Epithelial cell of proximal tubule (primary cell): ENCODE data around the gene NEU1. TPM values are rescaled to one million over a fixed set of nuclear protein-coding genes. Genes with fewer than 3 reads are reported as not detected.

ENCODE experiments used
- DNase-seq: peaks from one replicate; pipeline ENCODE4 v3.0.0-alpha.2; 2011; ENCODE audit warnings: low read depth
- H3K4me3 ChIP-seq: 2 replicates; pipeline ENCODE4 v1.5.1; 2011; ENCODE audit warnings: low read depth, mild to moderate bottlenecking, low read length
- CTCF ChIP-seq: conservative IDR thresholded peaks from 2 replicates; pipeline ENCODE4 v1.5.1; 2012; ENCODE audit warnings: low read depth, mild to moderate bottlenecking, low read length
- total RNA-seq: library from RNA; depleted of rRNA; stranded (reverse); fragments of >200 nt; gene quantifications from 2 replicates; pipeline ENCODE4 v1.2.3, GENCODE V29; 2015

The NEU1 gene
- total RNA-seq, 1 donor from 2014 or later, result 65.2 TPM

GRCh38 chr6:31905041-31905440 lies 42.4 kb upstream of the NEU1 start:
- H3K4me3 ChIP-seq, result no peak overlapping the region
- no peak for DNase-seq
- no peak for TF ChIP-seq CTCF

DNA sequence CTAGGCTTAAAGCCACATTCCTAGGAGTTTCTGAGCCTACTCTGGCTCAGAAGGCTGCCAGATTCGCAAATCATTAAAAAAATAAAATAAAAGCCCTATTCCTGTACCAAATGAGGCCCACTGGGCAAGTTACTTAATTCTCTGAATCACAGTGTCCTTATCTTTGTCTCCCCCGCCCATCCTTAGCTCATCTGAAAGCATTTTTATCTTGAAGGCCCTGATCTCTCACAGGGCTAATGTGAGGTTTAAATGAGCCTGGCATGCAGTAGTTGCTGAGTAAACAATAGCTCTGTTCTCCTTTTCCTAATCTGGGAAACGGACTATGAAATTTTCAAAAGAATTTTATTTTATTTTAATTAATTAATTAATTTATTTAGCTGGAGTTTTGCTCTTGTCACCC lies 41.3 kb upstream of the NEU1 start:
- TF ChIP-seq CTCF, result no peak
- no peak overlapping the region for H3K4me3 ChIP-seq

DNA sequence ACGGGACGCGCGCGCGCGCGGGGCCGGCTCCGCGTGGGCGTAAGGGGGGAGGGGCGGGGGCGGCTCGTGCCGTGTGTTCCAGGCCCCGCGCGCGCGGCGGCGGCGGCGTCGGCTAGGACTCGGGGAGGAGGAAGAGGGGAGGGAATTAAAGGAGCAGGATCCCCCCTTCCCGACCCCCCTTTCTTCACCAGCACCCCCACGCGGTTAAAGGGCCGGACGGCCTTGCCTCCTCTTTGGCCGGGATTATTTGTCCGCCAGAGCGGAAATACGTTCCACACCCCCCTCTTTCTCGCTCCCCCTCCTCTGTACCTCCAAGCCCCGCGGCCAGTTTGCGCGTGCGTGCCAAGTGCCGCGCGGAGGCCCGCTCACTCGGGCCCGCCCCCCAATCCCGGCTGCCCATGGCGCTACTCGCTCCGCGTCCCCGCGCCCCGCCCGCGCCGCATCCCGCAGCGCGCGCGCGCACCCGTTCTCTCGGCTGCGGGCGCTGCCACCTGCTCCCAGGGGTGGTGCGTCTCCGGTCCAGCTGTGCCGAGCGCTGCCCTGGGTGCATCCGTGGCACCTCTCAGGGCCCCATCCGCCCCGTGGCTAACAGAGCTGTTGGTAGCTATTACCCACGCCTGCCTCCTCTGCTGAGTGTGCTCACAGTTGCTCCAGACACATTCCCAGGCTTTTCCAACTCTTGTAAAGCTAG lies 39.5 kb upstream of the NEU1 start, which contains the start of gene ZBTB12:
ZBTB12 (minus strand) TSS at position 134 of the 691 bp plus-strand sequence. CDS start 781 bp downstream, outside the sequence.
- no peak for DNase-seq
- TF ChIP-seq CTCF, result no peak
- H3K4me3 ChIP-seq, result peak within 1 kb of the TSS; percentile 54

More for the DNA sequence above, 41.3 kb upstream of the NEU1 start:
- no peak for DNase-seq

- H3K4me3 ChIP-seq, result peak overlapping the region; percentile 54
- TF ChIP-seq CTCF, result no peak
- no peak for DNase-seq
Observed at GRCh38 chr6:31901415-31901952, 38.9 kb upstream of the NEU1 start.

- no peak for TF ChIP-seq CTCF
- H3K4me3 ChIP-seq, result peak overlapping the region; percentile 54
- DNase-seq, result no peak
Observed at GRCh38 chr6:31900917-31901414, 38.3 kb upstream of the NEU1 start.

DNA sequence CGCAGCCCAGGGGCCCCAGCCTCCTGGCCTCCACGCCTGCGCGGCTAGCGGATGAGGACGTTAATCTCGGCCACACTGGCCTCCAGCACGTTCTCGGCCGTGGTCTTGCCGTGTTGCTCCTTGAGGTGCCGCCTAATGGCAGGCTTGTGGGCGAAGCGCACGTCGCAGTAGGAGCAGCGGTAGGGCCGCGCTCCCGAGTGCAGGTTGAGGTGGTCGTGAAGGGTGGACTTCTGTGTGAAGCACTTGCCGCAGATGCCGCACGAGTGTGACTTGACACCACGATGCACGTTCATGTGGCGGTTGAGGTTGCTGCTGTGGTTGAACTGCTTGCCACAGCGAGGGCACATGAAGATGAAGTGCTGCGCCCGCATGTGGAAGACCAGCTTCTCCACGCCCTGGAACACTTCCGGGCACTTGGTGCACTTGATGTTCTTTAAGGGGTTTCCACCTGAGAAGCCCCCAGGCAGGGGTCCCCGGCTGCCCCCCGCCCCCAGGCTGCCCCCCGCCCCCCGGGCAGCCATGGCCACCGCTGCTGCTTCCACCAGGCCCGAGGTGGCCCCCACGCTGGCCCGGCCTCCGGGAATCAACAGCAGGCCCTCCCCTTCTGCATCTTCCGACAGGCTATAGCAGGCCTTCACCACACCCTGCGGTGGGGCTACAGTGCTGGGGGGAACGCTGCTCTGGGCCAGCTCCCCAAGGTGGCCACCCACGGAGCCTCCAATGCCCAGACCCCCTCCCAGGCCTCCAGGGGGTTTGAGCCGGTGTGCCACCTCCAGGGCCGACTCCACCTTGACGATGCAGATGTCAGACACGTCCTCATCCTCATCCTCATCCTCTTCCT lies 37.5 kb upstream of the NEU1 start:
- no peak for TF ChIP-seq CTCF

More for the DNA sequence above, 37.5 kb upstream of the NEU1 start:
- H3K4me3 ChIP-seq, result no peak overlapping the region
- DNase-seq, result no peak
